ENCODE measurements around the gene MTERF2.

The MTERF2 gene

DNA sequence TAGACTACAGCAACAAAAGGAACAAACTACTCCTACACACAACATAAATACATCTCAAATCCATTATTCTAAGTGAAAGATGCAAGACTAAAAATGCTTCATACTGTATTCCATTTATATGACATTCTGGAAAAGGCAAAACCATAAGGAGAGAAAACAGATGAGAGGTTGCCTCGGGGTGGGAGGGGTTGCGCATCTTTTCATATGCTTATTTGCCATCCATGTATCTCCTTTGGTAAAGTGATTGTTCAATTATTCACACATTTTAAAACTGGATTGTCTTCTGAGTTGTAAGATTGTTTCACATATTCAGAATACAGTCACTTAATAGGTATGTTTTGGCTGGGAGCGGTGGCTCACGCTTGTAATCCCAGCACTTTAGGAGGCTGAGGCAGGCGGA, 36.4 kb downstream of the MTERF2 start:
- no peak for DNase-seq

DNA sequence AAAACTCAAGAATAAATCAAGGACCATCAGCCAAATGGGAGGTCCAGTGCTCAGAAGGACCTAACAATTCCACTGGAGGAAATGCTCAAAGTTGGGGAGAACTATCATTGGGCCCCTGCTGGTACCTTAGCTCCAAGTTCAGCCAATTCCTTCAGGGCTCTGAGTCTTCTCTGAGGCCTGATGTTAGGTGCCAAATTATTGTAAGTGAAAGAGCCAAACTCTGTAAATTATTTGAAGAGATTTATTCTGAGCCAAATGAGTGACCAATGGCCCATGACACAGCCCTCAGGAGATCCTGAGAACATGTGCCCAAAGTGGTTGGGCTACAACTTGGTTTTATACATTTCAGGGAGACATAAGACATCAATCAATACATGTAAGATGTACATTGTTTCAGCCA, 39.5 kb downstream of the MTERF2 start:
- no peak for DNase-seq

DNA sequence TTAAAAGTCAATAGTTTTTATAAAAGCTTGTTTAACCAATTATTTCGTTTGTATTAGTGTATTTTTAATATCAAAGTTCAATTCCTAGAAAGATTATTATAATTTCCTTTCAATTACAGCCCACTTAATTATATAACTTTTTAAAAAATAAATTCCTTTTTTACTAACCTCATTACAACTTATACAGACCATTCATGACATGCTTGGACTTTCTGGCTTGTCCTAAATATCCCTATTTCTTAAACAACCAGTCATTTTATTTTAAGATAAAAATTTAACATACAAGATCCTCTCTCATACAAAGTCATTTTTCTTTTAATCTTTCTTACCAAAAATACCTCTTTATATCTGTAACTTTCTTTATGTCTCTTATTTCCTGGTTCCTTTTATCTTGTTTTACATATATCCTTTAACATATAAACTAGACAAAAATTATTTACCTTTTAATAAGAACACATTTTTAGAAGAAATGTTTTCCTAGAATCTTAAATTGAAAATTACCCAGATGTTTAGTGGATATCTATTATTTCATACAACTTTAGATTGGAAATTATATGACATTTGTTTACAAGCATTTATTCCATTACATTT, 41.6 kb downstream of the MTERF2 start:
- no peak for DNase-seq

DNA sequence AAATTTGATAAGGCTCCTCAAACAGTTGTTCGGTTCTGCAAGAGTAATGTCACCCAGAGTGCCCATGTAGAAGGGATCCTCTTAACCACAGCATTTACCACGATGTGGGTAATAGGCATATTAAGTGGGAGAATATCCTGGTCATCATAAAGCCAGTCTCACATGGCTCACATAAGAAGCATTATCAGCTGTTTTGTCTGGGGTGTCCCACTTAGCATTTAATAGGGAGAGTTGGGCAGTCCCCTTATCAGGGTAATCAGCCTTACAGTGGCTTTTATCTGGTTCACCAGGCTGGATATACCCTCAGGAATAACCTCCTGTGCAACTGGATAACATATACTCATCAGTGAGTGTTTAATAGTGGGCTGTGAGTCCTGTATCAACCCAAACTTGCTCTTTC, 44.2 kb downstream of the MTERF2 start:
- no peak for DNase-seq

DNA sequence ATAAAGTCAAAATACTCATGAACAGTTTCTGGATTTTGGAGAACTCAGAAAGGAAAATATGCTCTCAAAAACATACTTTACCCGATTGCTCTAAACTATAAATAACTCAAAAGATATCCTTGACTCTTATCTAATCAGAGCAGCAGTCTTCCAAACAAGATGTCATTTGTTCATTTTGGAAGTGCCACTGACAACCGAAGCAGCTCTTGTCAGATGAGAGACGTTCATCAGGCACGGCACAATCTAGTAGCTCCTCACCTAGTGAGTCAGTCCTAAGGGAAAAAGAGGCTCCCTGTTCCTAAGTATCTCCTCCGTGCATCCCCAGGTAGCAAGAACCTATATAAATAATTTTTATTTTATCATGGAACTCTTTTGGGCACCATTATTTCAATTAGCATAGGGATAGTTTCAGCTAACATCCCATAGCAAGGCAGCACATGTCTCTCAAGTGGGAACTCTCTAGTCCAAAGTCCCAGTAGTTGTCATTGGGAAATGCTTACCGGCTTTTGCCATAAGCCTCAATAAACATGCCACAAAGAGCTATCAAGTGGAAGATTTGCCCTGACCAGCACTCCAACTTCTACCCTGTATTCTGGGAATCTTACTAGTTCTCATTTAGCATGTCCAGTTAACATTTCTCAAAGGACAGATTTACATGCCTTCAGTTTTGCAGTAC, 45.3 kb downstream of the MTERF2 start:
- no peak for DNase-seq

DNA sequence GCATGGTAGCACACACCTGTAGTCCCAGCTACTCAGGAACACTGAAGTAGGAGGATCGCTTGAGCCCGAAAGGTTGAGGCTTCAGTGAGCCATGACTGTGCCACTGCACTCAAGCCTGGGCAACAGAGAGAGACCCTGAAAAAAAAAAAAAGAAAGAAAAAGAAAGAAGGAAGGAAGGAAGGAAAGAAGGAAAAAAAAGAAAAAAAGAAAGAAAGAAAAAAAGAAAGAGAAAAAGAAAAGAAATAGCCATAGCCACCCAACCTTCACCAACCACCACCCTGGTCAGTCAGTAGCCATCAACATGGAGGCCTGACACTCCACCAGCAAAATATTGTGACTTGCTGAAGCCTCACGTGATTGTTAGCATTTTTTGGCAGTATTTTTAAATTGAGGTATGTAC, 52.7 kb downstream of the MTERF2 start:
- no peak for DNase-seq
